CMK (cell line): ENCODE measurements around the gene NRXN3.

Source experiments
- DNase-seq: peaks from one replicate; pipeline ENCODE4 v3.0.0-alpha.2; 2010; ENCODE audit warnings: low read depth

The NRXN3 gene

DNA sequence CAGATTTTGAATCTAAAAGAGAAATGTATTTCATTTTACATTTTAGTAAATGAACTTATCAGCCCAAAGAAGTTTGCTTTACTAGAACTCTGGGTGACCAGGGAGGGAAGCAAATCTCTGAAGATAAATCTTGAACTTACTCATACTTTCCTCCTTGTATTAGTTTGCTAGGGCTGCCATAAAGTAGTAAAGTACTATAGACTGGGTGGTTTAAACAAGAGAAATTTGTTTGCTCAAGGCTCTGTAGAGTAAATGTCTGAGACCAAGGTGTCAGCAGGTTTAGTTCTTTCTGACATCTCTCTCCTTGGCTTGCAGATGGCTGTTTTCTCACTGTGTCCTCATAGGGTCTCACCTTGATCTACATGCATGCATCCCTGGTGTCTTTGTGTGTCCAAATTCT is 1115.1 kb downstream of the NRXN3 start:
- no peak for DNase-seq

DNA sequence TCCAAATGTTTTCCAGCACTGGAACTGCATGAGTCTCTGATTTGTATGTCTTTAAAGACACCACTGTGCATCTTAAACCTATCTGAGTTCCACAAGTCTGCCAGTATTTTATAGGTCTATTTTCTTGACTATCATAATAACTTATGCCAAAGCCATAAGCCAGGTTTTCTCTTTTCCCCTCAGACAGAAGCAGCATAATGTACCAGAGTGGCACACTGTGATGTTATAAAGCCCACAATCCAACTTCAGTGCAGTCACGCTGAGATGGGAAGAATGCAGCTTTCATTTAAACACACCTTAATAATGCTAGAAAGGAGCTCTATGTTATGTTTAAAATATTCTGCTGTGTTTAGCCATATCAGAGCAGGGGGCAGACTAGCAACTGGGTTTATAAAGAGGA is 1117.8 kb downstream of the NRXN3 start:
- DNase-seq: no peak

DNA sequence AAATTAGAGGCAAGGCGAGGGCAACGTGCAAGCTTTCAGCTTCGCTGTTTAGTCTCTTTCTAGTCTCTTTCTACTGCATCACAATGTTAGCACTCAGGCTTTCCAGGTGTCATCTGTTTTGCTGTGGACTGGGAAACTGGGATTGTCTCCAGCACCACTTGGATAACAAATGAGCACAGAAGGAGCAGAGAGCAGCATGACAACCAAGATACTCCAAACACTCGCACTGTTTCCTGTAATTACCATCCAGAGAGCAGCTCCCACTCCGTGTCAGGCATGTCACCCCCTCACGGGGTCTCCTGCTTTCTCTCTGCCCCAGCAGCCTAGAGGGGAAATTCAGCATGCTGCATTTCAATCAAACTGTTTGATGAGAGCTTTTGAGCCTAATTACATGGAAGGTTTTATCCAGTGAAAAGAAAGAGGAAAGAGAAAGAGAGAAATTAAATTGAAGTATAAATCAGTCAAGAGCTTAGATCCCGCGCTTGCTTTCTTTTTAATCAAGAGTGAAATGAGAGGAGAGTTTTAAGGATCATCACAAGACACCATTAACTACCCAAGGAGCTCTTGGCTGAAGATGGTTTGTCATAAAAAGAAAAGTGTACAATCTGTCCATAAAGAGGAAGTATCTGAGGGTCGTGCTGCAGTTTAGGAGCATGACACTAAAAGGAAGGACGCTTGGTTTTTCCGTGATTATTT is 1123.5 kb downstream of the NRXN3 start:
- DNase-seq: no peak

DNA sequence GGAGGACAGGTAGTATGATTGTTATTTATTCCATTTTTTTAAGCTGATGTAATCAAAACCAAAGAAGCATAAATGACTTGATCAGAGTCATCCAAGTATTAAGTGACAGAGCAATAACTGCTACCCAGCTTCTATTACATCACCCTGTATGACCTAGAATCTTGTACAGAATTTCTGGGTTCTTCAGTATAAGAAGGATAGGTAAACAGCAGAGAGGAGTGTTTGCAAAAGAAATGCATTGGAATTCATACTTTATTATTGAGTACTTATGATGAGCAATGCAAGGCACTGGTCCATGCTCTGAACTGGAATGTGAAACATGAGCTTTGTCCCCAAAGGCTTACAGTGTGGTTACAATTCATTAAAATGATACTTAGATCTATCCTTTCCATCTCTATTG is 1124.3 kb downstream of the NRXN3 start:
- DNase-seq: no peak

DNA sequence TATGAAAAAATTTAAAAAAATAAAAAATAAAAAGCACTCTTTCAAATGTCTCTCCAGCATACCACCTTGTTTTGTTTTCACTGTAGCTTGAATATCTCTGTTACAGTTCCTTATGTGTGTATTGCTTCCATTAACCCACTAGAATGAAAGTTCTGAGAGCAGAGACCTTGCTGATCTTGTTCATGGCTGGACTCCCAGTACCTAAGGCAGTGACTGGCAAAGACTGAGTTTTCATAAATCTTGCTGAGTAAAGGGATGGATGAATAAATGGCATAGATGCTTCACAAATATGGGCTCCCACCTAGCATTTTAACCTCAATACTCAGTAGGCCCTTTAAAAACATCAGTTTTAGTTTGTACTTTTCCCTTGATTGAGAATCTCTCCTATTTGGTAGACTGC is 1125.2 kb downstream of the NRXN3 start:
- no peak for DNase-seq

DNA sequence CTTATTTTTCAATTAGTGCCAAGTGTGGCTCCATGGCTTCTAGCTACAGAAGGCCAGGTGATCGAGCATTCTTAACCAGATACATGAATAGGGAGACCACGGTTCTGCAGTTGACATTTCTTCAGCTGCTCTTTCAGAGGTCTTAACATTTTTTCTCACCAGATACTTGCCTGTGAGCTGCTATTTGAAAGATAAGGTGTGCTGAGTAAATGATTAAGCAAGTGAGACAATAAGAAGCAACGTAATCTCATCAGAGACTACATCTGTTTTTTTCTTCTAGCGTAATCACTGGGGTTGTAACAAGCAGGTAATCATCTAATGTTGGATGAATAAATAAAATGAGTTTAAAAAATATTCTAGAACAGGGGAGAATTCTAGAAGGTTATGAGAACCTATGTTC is 1128.2 kb downstream of the NRXN3 start:
- no peak for DNase-seq

DNA sequence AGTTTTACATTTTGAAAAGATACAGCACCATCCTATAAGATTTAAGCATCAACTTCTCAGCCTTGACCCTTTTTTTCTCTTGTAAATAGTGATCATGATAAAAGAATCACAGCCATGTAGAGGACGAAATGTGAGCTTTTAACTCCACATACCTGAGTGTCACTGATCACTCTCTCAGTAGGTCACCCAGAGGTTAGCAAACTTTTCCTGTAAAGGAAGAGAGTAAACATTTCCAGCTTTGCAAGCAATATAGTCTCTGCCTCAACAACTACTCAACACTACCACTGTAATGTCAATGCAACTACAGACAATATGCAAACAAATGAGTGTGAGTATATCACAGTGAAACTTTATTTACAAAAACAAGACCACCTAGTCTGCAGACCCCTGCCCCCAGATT is 1129.0 kb downstream of the NRXN3 start:
- no peak for DNase-seq

DNA sequence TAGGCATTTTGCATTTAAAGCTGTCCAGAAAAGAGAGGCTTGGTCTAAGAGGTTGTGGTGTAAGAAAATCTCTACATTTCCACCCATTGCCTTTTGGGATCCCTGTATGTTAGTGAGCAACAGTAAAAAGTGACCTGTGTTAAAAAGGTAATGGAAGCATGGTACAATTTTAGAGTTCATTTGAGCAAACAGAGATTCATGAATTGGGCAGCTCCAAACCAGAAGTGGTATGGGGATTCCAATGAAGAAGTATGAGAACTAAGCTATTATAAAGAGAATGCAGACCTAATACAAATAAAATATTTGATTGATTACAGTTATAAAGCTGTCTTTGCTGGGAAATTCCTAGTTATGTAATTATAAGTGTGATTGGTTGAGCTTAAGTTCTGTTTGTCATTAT is 1134.1 kb downstream of the NRXN3 start:
- no peak for DNase-seq

DNA sequence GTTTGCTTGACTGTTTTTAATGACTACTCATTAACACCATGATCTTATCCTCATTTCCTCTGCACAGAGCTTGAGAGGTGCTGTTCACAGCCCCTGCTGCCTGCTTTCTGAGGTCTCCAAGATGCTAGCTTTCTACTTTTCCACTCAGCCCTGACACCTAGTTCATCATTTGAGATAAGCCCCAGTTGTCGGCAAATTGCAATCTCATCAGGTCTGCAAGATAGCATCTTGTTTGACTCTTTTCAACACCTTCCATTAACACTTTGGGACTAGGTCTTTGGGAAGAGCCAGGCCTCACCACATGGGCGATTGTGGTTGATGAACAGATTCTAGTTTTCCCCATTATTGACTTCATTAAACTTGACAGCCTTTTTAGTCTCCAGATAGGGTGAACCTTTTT is 1136.4 kb downstream of the NRXN3 start:
- no peak for DNase-seq

DNA sequence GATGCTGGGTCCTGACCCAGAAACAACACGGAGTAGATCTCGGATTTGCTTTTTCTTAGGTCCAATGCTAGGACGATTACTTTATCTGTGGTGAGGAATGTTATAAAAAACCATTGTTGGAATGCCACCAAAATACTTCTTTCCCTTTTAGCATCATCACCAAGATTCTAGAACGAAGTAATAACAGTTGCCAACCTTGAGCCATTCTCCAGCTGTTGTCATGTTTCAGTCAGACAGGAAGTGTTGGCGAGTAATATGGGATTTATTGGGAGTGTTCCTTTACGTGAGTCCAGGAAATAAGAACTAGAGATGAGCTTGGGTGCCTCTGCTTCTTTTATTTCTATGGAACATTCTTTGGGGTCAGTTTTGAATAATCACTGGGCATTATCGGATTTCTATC is 1148.2 kb downstream of the NRXN3 start:
- no peak for DNase-seq

DNA sequence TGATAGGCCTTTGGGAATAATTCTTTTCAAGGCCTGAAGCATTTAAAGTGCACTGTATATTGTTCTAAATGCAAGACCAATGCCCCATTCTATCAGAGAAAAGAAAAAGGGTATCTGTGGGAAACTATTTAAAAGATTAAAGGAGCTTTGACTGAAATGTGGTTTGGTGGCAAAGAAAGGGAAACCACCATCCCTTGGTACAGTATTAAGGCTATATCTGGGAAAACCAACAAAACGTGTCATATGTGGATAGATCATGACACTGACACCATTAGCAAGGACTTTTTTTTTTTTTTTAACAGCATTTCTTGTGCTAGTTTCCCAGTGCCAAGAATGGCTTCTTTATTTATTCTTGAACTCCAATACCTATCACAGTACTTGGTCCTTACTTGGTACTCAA is 1150.4 kb downstream of the NRXN3 start:
- no peak for DNase-seq

DNA sequence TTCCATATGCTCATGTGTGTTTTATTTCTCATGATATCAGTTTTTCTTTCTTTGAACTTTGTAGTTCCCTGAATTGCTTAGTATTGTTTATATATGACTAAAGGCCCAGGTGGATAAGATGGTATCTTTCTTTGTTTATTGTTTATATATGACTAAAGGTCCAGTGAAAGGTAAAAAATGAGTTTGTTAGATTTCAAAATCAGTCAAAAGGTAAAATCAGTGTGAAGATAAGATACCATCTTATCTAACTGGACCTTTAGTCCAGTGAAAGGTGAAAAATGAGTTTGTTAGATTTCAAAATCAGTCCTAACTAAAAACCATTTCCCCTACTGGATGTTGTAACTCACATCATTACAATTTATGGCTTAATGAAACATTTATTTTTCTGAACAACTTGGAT is 1150.9 kb downstream of the NRXN3 start:
- DNase-seq: no peak

DNA sequence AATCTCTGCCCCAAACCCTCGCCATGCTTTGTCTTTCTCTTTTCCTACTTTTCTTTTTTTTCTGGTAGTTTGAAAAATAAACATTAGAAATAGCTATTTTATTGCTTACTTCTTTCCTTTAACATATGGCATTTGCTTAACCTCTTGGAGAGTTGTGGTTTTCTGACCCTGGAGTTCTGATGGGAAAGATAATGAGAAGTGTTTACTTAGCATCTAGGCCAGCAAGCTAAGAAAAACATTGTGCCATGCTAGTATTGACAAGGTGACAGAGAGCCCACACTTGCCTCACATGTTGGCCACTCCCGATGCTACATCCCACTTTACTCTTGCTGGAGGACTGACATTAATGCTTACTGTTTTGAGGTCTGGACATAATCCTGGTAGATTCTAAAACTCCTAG is 1154.9 kb downstream of the NRXN3 start:
- DNase-seq: no peak

DNA sequence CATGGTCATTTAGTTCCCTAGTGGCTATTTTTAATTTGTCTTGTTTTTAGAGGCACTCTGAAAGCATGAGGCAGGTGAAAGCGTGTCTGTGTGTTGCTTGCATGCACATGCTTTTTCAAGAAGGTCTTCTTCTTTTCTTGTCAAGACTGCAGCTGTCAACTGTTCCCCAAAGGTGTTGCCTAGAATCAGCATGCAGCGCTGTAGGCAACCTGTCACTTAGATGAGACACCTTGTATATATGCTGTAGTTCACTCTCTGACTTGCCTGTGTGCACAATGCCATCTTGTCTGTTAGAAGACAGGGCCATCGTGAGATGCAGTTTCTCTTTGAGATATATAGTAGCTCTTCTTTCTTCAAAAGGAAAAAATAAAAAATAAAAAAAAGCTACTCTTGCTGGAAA is 1155.4 kb downstream of the NRXN3 start:
- DNase-seq: no peak

DNA sequence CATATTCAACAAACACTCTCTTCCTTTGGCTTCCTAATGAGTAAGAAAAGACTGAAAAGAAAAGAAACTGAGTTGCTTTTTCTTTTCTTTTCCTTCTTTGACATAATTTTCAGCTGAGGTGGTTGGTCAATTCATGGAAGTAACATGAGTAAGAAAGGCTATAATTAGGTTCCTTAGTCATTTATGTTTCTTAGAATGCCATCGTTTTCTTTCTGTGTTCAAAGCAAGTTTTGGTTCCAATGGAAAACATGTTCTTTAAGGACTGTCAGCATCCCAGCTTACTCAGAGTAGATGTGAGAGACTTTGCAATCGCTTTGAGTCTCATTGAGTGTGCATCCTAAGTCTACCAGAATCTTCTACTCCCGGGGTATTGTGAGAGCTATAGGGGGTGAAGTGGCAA is 1158.7 kb downstream of the NRXN3 start:
- DNase-seq: no peak

DNA sequence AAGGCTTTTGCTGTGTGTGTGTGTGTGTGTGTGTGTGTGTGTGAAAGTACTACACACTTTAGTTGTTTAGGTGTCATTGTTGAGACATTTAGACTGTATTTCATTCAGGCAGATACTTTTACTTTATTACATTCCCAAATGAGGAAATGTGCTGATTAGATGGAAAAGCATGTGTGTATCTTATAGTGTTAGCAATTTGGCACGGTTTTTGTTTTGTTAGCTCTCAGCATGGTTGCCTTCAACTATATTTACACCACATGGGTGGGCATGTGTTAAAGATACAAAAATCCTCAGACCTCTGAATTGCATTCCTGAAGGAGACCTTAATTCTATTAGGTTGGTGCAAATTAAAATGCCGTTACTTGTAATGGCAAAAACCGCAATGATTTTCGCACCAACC is 1161.7 kb downstream of the NRXN3 start:
- no peak for DNase-seq

DNA sequence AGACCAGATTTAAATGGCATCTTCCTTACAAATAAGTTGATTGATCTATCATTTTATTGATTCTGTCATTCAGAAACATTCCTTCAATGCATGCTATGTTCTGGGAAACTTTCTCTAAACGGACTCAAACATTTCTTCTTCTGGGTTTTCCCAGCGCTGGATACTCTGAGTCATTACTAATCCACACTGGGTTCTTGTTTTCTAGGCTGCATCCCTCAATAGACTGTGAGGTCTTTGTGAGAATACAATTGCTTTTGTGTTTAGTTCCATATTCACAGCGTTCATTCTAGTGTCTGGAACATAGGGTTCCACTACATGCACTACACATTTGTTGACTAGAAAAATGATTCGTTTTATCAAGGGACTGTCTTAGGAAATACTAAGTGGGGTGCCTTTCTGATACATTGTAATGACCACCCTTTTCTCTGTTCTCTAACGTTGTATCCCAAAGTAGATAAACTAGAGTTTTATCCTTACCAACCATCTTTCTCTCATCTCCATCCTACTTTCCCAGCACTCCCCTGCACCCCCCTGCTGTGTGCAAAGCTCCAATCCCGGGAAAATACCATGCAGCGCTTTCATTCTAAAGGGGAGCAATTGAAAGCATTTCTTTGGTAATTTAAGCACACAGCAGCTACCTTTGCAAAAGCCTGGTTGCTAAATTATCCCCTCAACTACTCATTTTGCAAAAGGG is 1162.5 kb downstream of the NRXN3 start:
- no peak for DNase-seq

DNA sequence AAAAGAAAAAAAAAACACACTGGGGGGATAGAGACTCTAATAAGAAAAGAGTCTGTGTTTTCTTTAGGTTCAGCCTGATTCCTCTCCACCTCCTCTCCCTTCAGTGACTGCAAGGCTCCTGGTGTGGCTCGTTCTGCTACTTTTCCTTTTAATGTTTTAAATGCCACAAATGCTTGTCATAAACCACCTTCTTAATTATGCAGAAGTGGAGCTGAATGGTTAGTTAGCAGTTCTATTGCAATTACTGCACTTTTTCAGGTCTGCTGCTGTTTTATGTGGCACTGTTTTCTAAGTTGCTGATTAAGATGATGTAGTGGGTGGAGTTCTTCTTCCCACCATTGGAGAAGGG is 1163.0 kb downstream of the NRXN3 start:
- DNase-seq: no peak

DNA sequence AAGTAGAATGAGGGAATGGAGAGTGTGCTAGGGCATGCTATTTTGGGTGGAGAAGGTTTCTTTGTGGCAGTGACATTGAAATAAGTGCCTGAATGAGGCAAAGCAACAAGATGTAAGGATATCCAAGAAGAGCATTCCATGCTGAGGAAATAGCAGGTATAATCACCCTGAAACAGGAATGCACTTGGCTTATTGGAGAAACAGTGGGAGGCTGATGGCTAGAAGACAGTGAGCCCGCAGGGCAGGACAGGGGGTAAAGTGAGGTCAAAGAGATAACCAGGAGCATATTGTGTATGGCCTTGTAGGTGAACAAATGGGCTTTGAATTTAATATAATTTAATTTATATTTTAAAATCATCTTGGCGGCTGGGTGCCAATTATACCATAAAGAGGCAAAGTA is 1164.1 kb downstream of the NRXN3 start:
- DNase-seq: no peak

DNA sequence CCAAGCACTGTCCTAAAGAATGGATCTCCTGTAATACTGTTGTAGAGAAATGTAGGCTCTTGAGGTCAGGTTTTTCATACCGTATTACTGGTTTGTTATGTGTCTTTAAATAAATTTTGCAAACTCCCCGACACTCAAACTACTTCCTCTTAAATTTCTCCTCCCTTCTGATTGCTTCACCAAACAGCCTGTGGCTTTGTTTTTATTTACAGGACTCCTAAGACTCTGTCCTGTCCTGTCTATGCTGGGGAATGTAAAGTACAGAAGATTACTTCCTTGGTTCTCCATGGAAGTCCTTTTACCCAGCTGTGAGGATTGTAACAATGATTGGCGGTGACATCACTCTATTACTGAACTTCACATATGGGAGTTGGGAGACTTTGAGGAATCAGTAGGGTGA is 1167.6 kb downstream of the NRXN3 start:
- DNase-seq: no peak

DNA sequence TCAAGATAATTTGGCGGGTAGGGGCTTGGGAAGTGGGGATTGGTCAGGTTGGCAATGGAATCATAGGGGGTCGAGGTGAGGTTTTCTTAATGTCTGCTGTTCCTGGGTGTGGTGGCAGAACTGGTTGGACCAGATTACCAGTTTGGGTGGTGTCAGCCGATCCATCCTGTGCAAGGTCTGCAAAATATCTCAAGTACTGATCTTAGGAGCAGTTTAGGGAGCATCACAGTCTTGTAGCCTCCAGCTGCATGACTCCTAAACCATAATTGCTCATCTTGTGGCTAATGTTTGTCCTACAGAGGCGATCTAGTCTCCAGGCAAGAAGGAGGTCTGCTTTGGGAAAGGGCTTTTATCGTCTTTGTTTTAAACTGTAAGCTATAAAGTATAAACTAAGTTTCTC is 1172.8 kb downstream of the NRXN3 start:
- DNase-seq: no peak

DNA sequence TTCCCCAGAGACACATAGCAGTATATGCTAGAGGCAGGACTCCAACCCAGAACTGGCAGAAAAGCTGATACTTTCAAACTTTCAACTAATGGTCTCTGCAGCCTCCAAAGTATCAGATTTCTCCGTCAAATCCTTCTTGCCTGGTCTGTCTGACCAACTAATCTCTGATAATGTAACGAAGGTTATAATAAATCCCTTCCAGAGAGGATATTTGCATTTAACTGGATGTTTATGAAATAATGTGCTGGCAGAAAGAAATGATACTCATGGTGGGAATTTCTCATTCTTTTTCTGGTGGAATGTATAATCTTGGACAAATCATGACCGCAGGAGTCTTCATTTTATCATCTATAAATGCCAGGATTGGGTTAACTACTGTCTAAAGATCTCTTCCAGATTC is 1180.8 kb downstream of the NRXN3 start:
- DNase-seq: no peak

DNA sequence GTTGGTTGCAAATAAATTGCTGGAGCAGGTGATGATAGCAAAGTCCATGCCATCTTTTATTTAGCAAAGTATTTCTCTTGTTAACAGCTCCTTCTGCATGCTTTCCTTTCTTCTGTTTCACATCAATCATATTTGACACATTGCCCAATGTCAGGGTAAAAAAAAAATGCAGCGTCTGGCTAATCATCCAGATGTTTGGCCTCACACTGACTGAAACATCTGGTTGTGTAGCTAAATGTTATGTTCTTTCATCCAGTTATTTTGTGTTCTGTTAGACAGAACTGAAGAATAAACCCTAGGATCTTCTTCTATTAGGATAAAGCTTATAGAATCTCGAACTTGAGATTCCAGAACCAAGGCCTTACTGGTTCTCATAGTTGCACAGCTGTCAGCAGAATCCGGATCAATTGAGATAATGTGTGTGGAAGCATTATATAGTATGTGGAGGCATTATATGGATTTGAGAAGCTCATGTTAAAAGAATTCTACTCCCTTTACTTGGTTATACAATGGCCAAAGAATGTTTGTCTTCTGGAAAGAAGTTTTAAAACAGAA is 1182.0 kb downstream of the NRXN3 start:
- DNase-seq: no peak

DNA sequence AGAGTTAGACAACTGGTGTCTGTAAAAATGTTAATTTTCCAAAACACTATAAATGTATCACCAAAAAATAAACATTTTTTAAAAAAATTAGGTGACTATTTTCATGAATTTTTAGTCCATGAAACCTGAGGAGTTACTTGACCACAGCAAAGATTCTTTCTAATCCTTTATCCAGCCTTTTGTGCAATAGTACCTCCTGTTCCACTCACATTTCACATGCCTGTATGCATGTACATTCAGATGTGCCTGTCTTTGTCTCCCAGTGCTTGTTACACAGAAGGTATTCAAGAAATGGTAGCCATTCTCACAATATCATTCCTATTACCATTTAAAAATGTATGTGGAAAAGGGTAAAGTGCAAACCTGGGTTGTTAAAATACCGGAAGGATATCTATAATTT is 1184.2 kb downstream of the NRXN3 start:
- no peak for DNase-seq
